ENCODE results near the gene FAM118B.
"Not testable (repeated sequence)": the region's sequence is repeated elsewhere in the genome, so short reads cannot be mapped to it uniquely, and the experiment has no call there.

Gene FAM118B

GRCh38 chr11:126219547-126219946 is 8.0 kb downstream of the FAM118B start:
- DNase-seq, result no peak

GRCh38 chr11:126224647-126225294 is 13.2 kb downstream of the FAM118B start:
- DNase-seq, result no peak

GRCh38 chr11:126225295-126225665 is 13.7 kb downstream of the FAM118B start:
- no peak for DNase-seq

DNA sequence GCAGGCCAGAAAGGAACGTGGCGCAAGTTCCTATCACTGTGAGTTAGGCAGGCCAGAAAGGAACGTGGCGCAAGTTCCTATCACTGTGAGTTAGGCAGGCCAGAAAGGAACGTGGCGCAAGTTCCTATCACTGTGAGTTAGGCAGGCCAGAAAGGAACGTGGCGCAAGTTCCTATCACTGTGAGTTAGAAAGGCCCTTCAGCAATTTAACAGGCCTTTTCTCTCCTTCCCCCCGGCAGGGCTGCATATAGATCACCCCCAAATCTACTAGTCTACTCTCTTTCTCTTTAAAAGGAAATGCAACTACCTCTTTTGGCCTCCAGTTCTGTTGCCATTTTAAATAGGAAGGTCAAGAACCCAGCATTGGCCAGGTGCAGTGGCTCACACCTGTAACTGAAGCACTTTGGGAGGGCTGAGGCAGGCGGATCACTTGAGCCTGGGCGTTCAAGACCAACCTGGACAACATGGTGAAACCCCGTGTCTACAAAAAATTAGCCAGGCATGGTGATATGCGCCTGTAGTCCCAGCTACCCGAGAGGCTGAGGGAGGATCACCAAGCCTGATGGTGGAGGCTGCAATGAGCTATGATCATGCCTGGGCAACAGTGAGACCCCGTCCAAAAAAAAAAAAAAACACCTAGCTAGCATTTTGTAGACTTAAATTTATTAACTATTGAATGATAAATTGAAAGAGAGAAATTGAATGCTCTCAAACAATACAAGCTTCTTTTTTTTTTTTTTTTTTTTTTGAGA is 14.9 kb downstream of the FAM118B start:
- no peak for DNase-seq

- no peak for DNase-seq
Measured at GRCh38 chr11:126229858-126230540, 18.4 kb downstream of the FAM118B start.

- no peak for DNase-seq
Measured at GRCh38 chr11:126231725-126232459, 20.3 kb downstream of the FAM118B start.

DNA sequence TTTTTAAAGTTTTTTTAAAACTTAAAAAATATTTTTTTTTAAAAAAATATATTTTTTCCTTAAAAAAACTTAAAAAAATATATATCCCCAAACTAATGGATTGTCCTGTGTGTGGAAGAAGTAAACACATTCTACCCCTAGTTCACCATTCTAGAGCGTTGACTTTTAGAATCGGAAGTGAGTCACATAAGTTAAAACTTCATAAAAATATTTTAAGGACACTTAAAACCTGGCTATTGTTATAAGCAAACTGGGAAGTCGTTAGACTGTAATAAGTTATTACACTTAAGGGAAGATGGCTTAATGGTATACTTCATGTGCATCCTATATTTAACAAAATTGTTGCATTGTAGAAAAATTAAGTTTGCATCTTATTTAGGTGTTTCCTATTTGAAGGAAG is 21.1 kb downstream of the FAM118B start:
- no peak for DNase-seq

DNA sequence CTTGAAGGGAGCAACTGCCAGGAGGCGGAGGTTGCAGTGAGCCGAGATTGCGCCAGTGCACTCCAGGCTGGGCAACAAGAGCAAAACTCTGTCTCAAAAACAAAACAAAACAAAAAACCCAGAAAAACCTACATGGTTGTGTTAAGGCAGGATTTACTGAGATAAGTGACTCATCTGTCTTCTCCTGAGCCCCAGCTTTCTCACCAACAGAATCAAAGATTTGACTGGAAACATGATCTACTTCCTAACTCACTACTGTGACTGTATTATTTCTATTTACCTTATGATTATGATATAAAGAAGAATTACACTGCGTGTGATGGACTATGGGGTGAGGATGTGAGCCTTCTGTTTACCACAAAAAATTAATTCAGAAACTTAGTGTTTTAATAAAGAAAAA is 21.8 kb downstream of the FAM118B start:
- DNase-seq, result no peak

GRCh38 chr11:126246636-126247035 is 35.1 kb downstream of the FAM118B start:
- DNase-seq, result no peak

DNA sequence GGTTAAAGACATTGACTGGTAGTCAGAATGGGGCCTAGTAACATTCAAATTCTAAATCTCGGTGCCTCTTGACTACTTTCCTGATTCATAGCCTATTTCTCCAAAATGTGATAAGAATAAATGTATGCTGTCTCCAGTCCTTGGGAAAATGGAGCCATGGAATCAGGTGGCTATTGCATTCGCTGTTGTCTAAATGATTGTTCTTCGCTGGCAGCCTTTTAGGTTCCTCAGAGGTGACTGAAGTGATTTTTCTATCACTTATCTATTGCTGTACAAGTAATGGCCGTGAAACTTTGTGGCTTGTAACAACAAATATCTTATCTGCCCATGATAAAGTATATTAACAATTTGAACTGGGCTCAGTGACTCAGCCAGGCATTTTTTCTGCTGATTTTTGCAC is 41.7 kb downstream of the FAM118B start:
- DNase-seq, result no peak

DNA sequence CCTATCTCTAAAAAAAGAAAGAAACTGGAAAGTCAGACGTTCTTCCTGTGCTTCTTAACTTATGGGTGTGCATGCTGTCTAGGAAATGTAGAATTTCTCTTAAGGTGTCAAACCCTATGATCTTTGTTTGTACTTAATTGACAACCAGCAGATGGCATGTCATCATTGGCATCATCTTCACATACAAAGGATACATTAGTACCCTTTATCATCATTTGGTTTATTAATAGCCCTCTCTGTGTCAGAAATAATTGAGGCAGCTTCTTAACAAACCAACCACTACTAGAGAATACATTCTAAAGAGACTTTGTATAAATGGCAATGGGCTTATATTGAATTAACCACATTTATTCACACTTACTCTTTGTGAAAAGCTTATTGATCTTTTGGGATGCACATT is 43.2 kb downstream of the FAM118B start:
- no peak for DNase-seq

- DNase-seq, result not testable (repeated sequence)
Measured at GRCh38 chr11:126255507-126255906, 43.9 kb downstream of the FAM118B start.

DNA sequence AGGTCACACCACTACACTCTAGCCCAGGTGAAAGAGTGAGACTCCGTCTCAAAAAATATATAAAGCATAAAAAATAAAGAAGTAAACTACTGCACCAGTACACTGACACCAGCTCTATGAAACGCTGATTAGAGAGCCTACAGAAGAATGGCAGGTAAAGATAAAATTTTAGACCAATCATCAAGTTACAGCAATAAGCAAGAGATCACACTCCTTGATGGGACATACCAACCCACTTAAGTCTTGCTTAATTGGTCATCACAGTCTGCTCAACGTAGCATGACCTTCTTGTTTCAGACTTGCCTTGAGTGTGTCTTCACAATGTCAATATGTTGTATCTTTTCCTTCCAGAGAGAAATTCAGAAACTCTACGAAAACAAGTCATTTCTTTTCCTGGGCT is 44.6 kb downstream of the FAM118B start:
- DNase-seq, result no peak

GRCh38 chr11:126257144-126257543 is 45.6 kb downstream of the FAM118B start:
- no peak for DNase-seq

DNA sequence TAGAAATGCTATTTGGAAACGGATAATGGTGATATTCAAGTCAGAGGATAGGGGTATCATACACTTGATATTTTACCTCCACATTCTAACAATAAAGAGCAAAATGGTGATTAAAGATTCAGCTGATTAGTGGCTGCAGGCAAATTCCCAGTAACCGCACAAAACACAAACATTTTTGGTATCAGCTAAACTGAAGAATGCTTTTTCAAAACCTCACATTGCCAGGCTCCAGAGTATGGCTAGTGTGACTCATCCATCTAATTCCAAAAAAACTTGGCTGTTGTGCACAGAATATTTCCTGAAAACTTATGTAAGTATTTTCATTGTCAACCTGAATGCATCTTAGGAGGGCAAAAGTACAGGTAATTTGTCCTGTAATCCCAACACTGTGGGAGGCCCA is 46.2 kb downstream of the FAM118B start:
- DNase-seq, result no peak

- DNase-seq, result no peak
Measured at GRCh38 chr11:126262216-126262615, 50.6 kb downstream of the FAM118B start.

GRCh38 chr11:126263489-126263888 is 51.9 kb downstream of the FAM118B start:
- DNase-seq, result no peak

GRCh38 chr11:126265811-126266210 is 54.2 kb downstream of the FAM118B start:
- no peak for DNase-seq

DNA sequence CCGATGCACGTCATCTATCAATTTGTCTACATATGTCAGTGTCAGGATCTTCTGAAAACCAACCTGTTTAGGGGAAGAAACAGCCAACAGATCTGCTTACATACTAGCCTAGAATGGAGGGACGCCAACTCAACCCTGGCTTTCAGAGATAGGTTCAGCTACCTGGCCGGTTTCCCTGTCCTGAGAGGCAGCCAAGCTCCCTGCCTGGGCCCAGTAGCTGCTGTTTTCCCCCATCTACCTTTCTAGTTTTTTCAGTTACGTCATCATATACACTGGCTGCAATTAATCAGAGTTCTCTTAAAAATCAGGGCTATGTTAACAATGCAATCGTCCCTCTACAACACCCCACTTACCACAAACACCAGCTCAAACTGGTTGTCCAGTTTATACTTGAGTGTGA is 56.1 kb downstream of the FAM118B start:
- no peak for DNase-seq

GRCh38 chr11:126268361-126268707 is 56.8 kb downstream of the FAM118B start:
- DNase-seq, result no peak

- peak; percentile 100 for DNase-seq
Measured at GRCh38 chr11:126268708-126269579, 57.4 kb downstream of the FAM118B start, which contains the start of the genes FOXRED1 and SRPRA. Gene FOXRED1, plus strand, starts transcription at chr11:126269154. Its CDS starts 53 bp downstream, at chr11:126269207. Gene SRPRA, minus strand, starts transcription at chr11:126268895. Its CDS starts 91 bp downstream, at chr11:126268804.

DNA sequence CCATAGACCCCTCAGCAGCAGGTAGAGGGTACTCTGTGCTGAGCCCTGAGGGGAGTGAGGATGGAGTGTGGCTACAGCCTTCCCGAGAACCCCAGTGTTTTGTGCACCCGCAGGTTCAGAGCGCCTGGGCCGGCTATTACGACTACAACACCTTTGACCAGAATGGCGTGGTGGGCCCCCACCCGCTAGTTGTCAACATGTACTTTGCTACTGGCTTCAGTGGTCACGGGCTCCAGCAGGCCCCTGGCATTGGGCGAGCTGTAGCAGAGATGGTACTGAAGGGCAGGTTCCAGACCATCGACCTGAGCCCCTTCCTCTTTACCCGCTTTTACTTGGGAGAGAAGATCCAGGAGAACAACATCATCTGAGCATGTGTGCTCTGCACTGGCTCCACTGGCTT is 65.7 kb downstream of the FAM118B start:
- no peak for DNase-seq

All from stimulated activated CD4-positive, alpha-beta T cell treated with anti-CD3 and anti-CD28 coated beads, Interleukin-4, amount 100 ng/mL, for 1 hour (primary cell).